ENCODE data around the gene RAB29.
"Not testable (repeated sequence)": the region's sequence is repeated elsewhere in the genome, so short reads cannot be mapped to it uniquely, and the experiment has no call there.

The RAB29 gene

GRCh38 chr1:205763980-205764379, 11.3 kb downstream of the RAB29 start:
- no peak for DNase-seq

- no peak for DNase-seq
Measured at GRCh38 chr1:205760606-205761005, 14.7 kb downstream of the RAB29 start.

GRCh38 chr1:205756552-205756951, 18.7 kb downstream of the RAB29 start:
- no peak for DNase-seq

GRCh38 chr1:205754857-205755256, 20.4 kb downstream of the RAB29 start:
- DNase-seq, result no peak

- DNase-seq, result peak in 1 of 5 experiments; percentile 62
Measured at GRCh38 chr1:205751036-205751651, 24.1 kb downstream of the RAB29 start.

GRCh38 chr1:205750138-205751035, 24.9 kb downstream of the RAB29 start, which contains the start of gene NUCKS1:
Gene NUCKS1 (minus strand): TSS chr1:205750182. CDS start chr1:205749973, 209 bp downstream.
- peak; percentile 83 to 100 (median 96) for DNase-seq

- DNase-seq, result peak; percentile 88 to 97 (median 94)
Measured at GRCh38 chr1:205749234-205750137, 25.8 kb downstream of the RAB29 start.

- DNase-seq, result peak in 3 of 5 experiments; percentile 7 to 72 (median 10)
Measured at GRCh38 chr1:205748403-205749233, 26.7 kb downstream of the RAB29 start.

- no peak for DNase-seq
Measured at GRCh38 chr1:205746757-205747412, 28.4 kb downstream of the RAB29 start.

GRCh38 chr1:205744403-205744802, 30.9 kb downstream of the RAB29 start:
- no peak for DNase-seq

- no peak for DNase-seq
Measured at GRCh38 chr1:205743977-205744376, 31.3 kb downstream of the RAB29 start.

- DNase-seq, result no peak
Measured at GRCh38 chr1:205741681-205742080, 33.6 kb downstream of the RAB29 start.

GRCh38 chr1:205739348-205740160, 35.7 kb downstream of the RAB29 start:
- DNase-seq, result no peak

- no peak for DNase-seq
Measured at GRCh38 chr1:205735218-205735617, 40.1 kb downstream of the RAB29 start.

- DNase-seq, result no peak
Measured at GRCh38 chr1:205733438-205734175, 41.7 kb downstream of the RAB29 start.

GRCh38 chr1:205729945-205730610, 45.2 kb downstream of the RAB29 start:
- no peak for DNase-seq

GRCh38 chr1:205726619-205727125, 48.6 kb downstream of the RAB29 start:
- no peak for DNase-seq

- no peak for DNase-seq
Measured at GRCh38 chr1:205725514-205725913, 49.8 kb downstream of the RAB29 start.

GRCh38 chr1:205720740-205721139, 54.5 kb downstream of the RAB29 start:
- DNase-seq, result not testable (repeated sequence)
